ENCODE data around the gene SP3.

- TF ChIP-seq CTCF (IDR thresholded peaks at IDR 0.05), result no peak
- TF ChIP-seq POLR2AphosphoS5 (IDR thresholded peaks at IDR 0.05), result no peak
Measured at GRCh38 chr2:173959909-173960308, 5.3 kb downstream of the SP3 start.

Measured in esophagus muscularis mucosa (tissue), 3 donors.